Activated B cell treated with CpG ODN at 0.5 μM for 24 hours (primary cell): Measurements from ENCODE around the gene HDAC1. TPM values are rescaled to one million over a fixed set of nuclear protein-coding genes. Genes with fewer than 3 reads are reported as not detected.
A peak's percentile ranks its signal among the peaks of the same experiment; 100 is the strongest.

Source experiments
- ATAC-seq: fragments of 200-7000 bp; cut with Tn5 transposase; one replicate; pipeline ENCODE4 v1.10.0; 2021; ENCODE audit warnings: low read depth, mild to moderate bottlenecking, moderate library complexity
- CTCF ChIA-PET: fragments of 350-600 bp; sonication (Branson Sonifier 250); formaldehyde crosslinking; loops from one replicate; lab custom pipeline; 2021; ENCODE audit warnings: antibody characterized with exemption; lab: Charles Lee
- POLR2A ChIA-PET: fragments of 350-600 bp; sonication (Branson Sonifier 250); formaldehyde crosslinking; loops from one replicate; lab custom pipeline; 2021; ENCODE audit warnings: antibody characterized with exemption; lab: Charles Lee
- DNase-seq: peaks from one replicate; pipeline ENCODE4 v3.0.0; 2022
- H3K27ac Mint-ChIP-seq: one replicate; pipeline ENCODE4 v1.8.0; 2020; ENCODE audit warnings: mixed read lengths
- H3K27me3 Mint-ChIP-seq: one replicate; pipeline ENCODE4 v1.8.0; 2021; ENCODE audit warnings: mixed read lengths
- H3K36me3 Mint-ChIP-seq: one replicate; pipeline ENCODE4 v1.8.0; 2021; ENCODE audit warnings: low read depth, mixed read lengths
- H3K4me1 Mint-ChIP-seq: one replicate; pipeline ENCODE4 v1.8.0; 2021; ENCODE audit warnings: mixed read lengths
- H3K4me3 Mint-ChIP-seq: one replicate; pipeline ENCODE4 v1.8.0; 2020; ENCODE audit warnings: mild to moderate bottlenecking, mixed read lengths
- H3K9me3 Mint-ChIP-seq: one replicate; pipeline ENCODE4 v1.8.0; 2020; ENCODE audit warnings: mixed read lengths
- intact Hi-C: fragments of 100-400 bp; cut with micrococcal nuclease; formaldehyde crosslinking; loops from one replicate; pipeline ENCODE4 v1.15.1; 2024
- total RNA-seq: library from RNA; stranded (reverse); gene quantifications from 2 replicates; pipeline ENCODE4 v1.2.3, GENCODE V29; 2022
- TF ChIP-seq, protein P1 (sequence below): fragments of 200-600 bp; IDR thresholded peaks from one replicate; pipeline ENCODE4 v1.8.0; 2022; ENCODE audit warnings: antibody characterized with exemption, mild to moderate bottlenecking

Gene HDAC1
- total RNA-seq, 1 donor from 2014 or later = 212 TPM

DNA sequence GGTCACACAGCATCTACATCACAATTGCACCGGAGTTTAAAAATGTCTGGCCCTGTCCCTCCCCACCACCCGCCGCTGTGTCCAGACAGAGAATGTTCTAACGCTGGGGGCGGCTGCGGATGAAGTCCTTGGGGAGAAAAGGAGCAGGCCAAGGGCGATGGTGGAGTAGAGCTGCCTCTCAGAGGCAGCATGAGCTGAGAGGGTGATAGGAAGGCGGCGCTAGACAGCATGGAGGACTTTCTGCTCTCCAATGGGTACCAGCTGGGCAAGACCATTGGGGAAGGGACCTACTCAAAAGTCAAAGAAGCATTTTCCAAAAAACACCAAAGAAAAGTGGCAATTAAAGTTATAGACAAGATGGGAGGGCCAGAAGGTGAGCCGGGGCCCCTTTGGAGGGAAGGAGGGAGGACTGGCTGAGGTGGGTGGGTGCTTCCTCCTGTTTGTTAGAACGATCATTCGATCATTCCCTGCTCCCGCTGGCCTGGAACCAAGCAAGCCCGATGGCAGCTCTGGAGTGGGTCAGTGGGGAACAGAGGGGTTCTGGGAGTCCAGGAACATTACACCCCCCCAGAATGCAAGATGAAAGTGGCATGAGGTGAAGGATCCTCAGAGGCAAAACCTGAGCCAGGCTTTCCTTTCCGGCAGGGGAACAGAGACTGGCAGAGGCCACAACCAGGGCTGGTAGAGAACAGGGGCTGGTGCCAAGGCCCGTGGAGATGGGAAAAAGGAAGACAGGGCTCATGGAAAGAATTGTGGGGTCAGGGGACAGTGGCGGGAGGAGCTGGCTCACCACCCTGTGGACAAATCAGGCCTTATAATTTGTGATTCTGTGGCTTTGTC lies 70.8 kb downstream of the HDAC1 start, which contains the start of the genes FAM229A and TSSK3:
Gene FAM229A (minus strand): TSS at position 12 of the 840 bp plus-strand sequence. CDS start 394 bp downstream, outside the sequence.
Gene TSSK3 (plus strand): TSS at position 66 of the 840 bp plus-strand sequence. CDS start 163 bp downstream, at position 229.
- intact Hi-C loops = loop anchor here (1.0 to 5.0 kb wide), 3 partner anchors 27 to 145 kb away; no protein-coding TSS in a partner anchor
- POLR2A ChIA-PET = interaction anchor here (0.6 to 5.5 kb wide), 7 partner anchors 10 to 213 kb away, joined by 3 to 75 read pairs (median 5); partner anchors contain the start of genes HDAC1 and MARCKSL1
- Mint-ChIP-seq H3K9me3 (no peaks in the 10 kb centered on the region), H3K4me3 (peak within 1 kb of the TSS; percentile 58), H3K27ac (peak within 1 kb of the TSS; percentile 65), H3K36me3 (peaks cover 33% of the 10 kb centered on the region), H3K27me3 (no peaks in the 10 kb centered on the region), H3K4me1 (peaks cover 29% of the 10 kb centered on the region)
- DNase-seq (no peak), ATAC-seq (no peak)
- TF ChIP-seq, protein P1, sequence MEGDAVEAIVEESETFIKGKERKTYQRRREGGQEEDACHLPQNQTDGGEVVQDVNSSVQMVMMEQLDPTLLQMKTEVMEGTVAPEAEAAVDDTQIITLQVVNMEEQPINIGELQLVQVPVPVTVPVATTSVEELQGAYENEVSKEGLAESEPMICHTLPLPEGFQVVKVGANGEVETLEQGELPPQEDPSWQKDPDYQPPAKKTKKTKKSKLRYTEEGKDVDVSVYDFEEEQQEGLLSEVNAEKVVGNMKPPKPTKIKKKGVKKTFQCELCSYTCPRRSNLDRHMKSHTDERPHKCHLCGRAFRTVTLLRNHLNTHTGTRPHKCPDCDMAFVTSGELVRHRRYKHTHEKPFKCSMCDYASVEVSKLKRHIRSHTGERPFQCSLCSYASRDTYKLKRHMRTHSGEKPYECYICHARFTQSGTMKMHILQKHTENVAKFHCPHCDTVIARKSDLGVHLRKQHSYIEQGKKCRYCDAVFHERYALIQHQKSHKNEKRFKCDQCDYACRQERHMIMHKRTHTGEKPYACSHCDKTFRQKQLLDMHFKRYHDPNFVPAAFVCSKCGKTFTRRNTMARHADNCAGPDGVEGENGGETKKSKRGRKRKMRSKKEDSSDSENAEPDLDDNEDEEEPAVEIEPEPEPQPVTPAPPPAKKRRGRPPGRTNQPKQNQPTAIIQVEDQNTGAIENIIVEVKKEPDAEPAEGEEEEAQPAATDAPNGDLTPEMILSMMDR = no peak
- CTCF ChIA-PET = interaction anchor here (1.3 to 2.5 kb wide), 3 partner anchors 46 to 147 kb away, joined by 4 to 8 read pairs (median 4); no protein-coding TSS in a partner anchor

DNA sequence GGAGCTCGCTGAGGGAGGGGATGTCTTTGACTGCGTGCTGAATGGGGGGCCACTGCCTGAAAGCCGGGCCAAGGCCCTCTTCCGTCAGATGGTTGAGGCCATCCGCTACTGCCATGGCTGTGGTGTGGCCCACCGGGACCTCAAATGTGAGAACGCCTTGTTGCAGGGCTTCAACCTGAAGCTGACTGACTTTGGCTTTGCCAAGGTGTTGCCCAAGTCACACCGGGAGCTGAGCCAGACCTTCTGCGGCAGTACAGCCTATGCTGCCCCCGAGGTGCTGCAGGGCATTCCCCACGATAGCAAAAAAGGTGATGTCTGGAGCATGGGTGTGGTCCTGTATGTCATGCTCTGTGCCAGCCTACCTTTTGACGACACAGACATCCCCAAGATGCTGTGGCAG lies 71.8 kb downstream of the HDAC1 start:
- CTCF ChIA-PET = interaction anchor here (1.3 to 2.5 kb wide), 2 partner anchors 47 to 148 kb away, joined by 4 to 8 read pairs; no protein-coding TSS in a partner anchor
- no peak overlapping the region for H3K4me3 Mint-ChIP-seq
- no peaks in the 10 kb centered on the region for H3K9me3 Mint-ChIP-seq
- H3K27ac Mint-ChIP-seq = no peak overlapping the region
- POLR2A ChIA-PET = interaction anchor here (0.5 to 1.3 kb wide), 6 partner anchors 9 to 658 kb away, joined by 3 to 8 read pairs (median 4); no protein-coding TSS in a partner anchor
- intact Hi-C loops = loop anchor here (5.0 kb wide), 2 partner anchors 41 to 146 kb away; no protein-coding TSS in a partner anchor
- H3K36me3 Mint-ChIP-seq = peaks cover 43% of the 10 kb centered on the region
- peaks cover 26% of the 10 kb centered on the region for H3K4me1 Mint-ChIP-seq
- ATAC-seq (no peak), DNase-seq (no peak)
- H3K27me3 Mint-ChIP-seq = no peaks in the 10 kb centered on the region
- TF ChIP-seq, protein P1 = no peak

DNA sequence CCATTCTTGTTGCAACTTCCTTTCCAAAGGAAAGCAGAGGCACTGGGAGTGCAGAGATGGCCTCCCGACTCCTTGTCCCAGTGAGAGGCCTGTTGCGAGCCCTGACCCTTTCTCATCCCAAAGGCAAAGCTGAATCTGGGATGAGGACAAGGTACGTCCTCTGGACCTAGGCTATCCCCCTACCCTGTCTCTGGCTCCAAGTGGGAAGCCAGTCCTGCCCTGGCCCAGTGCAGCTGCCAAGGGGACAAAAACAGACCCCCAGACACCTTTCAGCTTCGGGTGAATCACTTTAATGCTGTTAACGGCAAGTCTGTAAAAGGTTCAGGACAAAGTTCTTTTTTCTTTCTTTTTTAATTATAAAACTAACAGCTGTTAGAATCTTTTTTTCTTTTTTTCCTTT lies 73.0 kb downstream of the HDAC1 start:
- TF ChIP-seq, protein P1 = no peak
- H3K4me1 Mint-ChIP-seq = peaks cover 19% of the 10 kb centered on the region
- intact Hi-C loops = loop anchor here (5.0 kb wide), 2 partner anchors 43 to 148 kb away; no protein-coding TSS in a partner anchor
- no peaks in the 10 kb centered on the region for H3K9me3 Mint-ChIP-seq
- no peak overlapping the region for H3K27ac Mint-ChIP-seq
- peaks cover 51% of the 10 kb centered on the region for H3K36me3 Mint-ChIP-seq
- DNase-seq (no peak), ATAC-seq (no peak)
- no peaks in the 10 kb centered on the region for H3K27me3 Mint-ChIP-seq
- ChIA-PET CTCF (interaction anchor here (2.5 kb wide), 1 partner anchor 149 kb away, joined by 8 read pairs; no protein-coding TSS in a partner anchor), POLR2A (interaction anchor here (0.7 to 1.7 kb wide), 2 partner anchors 29 to 115 kb away, joined by 3 to 5 read pairs; partner anchors contain the start of gene MARCKSL1)
- no peak overlapping the region for H3K4me3 Mint-ChIP-seq

DNA sequence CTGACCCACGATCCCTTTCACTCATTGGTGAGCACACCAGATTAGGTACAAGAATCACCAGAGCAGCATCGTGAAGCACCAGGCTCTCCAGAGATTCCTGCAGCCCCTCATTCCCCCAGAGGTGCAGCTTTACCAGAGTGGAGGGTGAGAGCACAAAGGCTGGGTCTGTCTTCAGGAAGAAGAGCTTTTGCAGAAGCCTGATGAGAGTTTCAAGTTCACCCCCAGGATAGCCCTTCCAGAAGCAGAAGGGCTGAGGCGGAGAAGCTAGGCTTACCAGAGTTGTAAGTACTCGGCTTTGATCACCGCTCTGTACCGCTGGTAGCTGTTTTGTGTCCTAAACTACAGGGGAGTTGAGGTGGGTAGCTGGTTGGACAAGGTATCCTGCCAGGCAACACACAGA lies 73.6 kb downstream of the HDAC1 start:
- DNase-seq = no peak
- CTCF ChIA-PET = interaction anchor here (2.5 kb wide), 1 partner anchor 150 kb away, joined by 8 read pairs; no protein-coding TSS in a partner anchor
- no peak for ATAC-seq
- POLR2A ChIA-PET = interaction anchor here (0.7 to 1.7 kb wide), 2 partner anchors 29 to 115 kb away, joined by 3 to 5 read pairs; partner anchors contain the start of gene MARCKSL1
- peaks cover 13% of the 10 kb centered on the region for H3K4me1 Mint-ChIP-seq
- intact Hi-C loops = no loop called here
- H3K9me3 Mint-ChIP-seq = no peaks in the 10 kb centered on the region
- H3K36me3 Mint-ChIP-seq = peaks cover 51% of the 10 kb centered on the region
- TF ChIP-seq, protein P1 = no peak
- no peak overlapping the region for H3K27ac Mint-ChIP-seq
- H3K4me3 Mint-ChIP-seq = no peak overlapping the region
- H3K27me3 Mint-ChIP-seq = no peaks in the 10 kb centered on the region
